ENCODE data around the gene IQSEC3. TPM values are rescaled to one million over a fixed set of nuclear protein-coding genes. Genes with fewer than 3 reads are reported as not detected.

Gene IQSEC3
- total RNA-seq, 1 experiment from 2014 or later = not detected

GRCh38 chr12:21301-22189 lies 45.0 kb upstream of the IQSEC3 start:
- POLR2A ChIA-PET = no interaction called here
- in situ Hi-C loops (cut with HindIII; ENCODE audit: low pct_unique_long_range_greater_than_20kb, low sequenced_read_pairs) = no loop called here
- Histone ChIP-seq H3K4me3 (ENCODE audit: low read depth in 2 of 2, low read length in 2 of 2) (no peak overlapping the region), H3K36me3 (ENCODE audit: control insufficient read depth, insufficient read depth, low read length) (no peaks in the 10 kb centered on the region), H3K9me3 (ENCODE audit: control insufficient read depth, insufficient read depth, low read depth, low read length) (no peaks in the 10 kb centered on the region), H3K4me1 (ENCODE audit: control insufficient read depth, insufficient read depth, low read length) (no peaks in the 10 kb centered on the region), H3K27ac (ENCODE audit: low read length) (no peak overlapping the region), H3K27me3 (ENCODE audit: control insufficient read depth, insufficient read depth, low read length) (no peaks in the 10 kb centered on the region)
- ATAC-seq = no peak
- intact Hi-C loops (cut with micrococcal nuclease; ENCODE audit: unreplicated experiment) = no loop called here
- TF ChIP-seq, protein P1, sequence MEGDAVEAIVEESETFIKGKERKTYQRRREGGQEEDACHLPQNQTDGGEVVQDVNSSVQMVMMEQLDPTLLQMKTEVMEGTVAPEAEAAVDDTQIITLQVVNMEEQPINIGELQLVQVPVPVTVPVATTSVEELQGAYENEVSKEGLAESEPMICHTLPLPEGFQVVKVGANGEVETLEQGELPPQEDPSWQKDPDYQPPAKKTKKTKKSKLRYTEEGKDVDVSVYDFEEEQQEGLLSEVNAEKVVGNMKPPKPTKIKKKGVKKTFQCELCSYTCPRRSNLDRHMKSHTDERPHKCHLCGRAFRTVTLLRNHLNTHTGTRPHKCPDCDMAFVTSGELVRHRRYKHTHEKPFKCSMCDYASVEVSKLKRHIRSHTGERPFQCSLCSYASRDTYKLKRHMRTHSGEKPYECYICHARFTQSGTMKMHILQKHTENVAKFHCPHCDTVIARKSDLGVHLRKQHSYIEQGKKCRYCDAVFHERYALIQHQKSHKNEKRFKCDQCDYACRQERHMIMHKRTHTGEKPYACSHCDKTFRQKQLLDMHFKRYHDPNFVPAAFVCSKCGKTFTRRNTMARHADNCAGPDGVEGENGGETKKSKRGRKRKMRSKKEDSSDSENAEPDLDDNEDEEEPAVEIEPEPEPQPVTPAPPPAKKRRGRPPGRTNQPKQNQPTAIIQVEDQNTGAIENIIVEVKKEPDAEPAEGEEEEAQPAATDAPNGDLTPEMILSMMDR (IDR thresholded peaks at IDR 0.05) = no peak
- TF ChIP-seq TCF7L2 (IDR thresholded peaks at IDR 0.05; ENCODE audit: low read depth, low read length) (no peak), POLR2AphosphoS5 (IDR thresholded peaks at IDR 0.05; ENCODE audit: low read depth, low read length) (no peak), SIN3A (IDR thresholded peaks at IDR 0.05; ENCODE audit: borderline replicate concordance, insufficient read depth, low read depth, low read length) (no peak)
- TF ChIP-seq, protein P2, sequence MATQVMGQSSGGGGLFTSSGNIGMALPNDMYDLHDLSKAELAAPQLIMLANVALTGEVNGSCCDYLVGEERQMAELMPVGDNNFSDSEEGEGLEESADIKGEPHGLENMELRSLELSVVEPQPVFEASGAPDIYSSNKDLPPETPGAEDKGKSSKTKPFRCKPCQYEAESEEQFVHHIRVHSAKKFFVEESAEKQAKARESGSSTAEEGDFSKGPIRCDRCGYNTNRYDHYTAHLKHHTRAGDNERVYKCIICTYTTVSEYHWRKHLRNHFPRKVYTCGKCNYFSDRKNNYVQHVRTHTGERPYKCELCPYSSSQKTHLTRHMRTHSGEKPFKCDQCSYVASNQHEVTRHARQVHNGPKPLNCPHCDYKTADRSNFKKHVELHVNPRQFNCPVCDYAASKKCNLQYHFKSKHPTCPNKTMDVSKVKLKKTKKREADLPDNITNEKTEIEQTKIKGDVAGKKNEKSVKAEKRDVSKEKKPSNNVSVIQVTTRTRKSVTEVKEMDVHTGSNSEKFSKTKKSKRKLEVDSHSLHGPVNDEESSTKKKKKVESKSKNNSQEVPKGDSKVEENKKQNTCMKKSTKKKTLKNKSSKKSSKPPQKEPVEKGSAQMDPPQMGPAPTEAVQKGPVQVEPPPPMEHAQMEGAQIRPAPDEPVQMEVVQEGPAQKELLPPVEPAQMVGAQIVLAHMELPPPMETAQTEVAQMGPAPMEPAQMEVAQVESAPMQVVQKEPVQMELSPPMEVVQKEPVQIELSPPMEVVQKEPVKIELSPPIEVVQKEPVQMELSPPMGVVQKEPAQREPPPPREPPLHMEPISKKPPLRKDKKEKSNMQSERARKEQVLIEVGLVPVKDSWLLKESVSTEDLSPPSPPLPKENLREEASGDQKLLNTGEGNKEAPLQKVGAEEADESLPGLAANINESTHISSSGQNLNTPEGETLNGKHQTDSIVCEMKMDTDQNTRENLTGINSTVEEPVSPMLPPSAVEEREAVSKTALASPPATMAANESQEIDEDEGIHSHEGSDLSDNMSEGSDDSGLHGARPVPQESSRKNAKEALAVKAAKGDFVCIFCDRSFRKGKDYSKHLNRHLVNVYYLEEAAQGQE (IDR thresholded peaks at IDR 0.05; ENCODE audit: insufficient read depth in 1 of 2, low read depth in 2 of 2, low read length in 1 of 2) = no peak
- CTCF ChIA-PET = no interaction called here
- no TSS peak for BruUV-seq (replicated peaks)
- no peak for DNase-seq (ENCODE audit: low read depth, low spot score)

- ChIA-PET POLR2A (no interaction called here), CTCF (no interaction called here)
- Histone ChIP-seq H3K27ac (ENCODE audit: low read length) (no peak overlapping the region), H3K4me1 (ENCODE audit: control insufficient read depth, insufficient read depth, low read length) (no peaks in the 10 kb centered on the region), H3K9me3 (ENCODE audit: control insufficient read depth, insufficient read depth, low read depth, low read length) (no peaks in the 10 kb centered on the region), H3K4me3 (ENCODE audit: low read depth in 2 of 2, low read length in 2 of 2) (no peak overlapping the region), H3K27me3 (ENCODE audit: control insufficient read depth, insufficient read depth, low read length) (no peaks in the 10 kb centered on the region), H3K36me3 (ENCODE audit: control insufficient read depth, insufficient read depth, low read length) (no peaks in the 10 kb centered on the region)
- intact Hi-C loops (cut with micrococcal nuclease; ENCODE audit: unreplicated experiment) (no loop called here), in situ Hi-C loops (cut with HindIII; ENCODE audit: low pct_unique_long_range_greater_than_20kb, low sequenced_read_pairs) (no loop called here)
- DNase-seq (ENCODE audit: low read depth, low spot score) (no peak), ATAC-seq (no peak)
- TF ChIP-seq, protein P1 (IDR thresholded peaks at IDR 0.05) = no peak
- TF ChIP-seq TCF7L2 (IDR thresholded peaks at IDR 0.05; ENCODE audit: low read depth, low read length) (no peak), POLR2AphosphoS5 (IDR thresholded peaks at IDR 0.05; ENCODE audit: low read depth, low read length) (no peak), SIN3A (IDR thresholded peaks at IDR 0.05; ENCODE audit: borderline replicate concordance, insufficient read depth, low read depth, low read length) (no peak)
- TF ChIP-seq, protein P2 (IDR thresholded peaks at IDR 0.05; ENCODE audit: insufficient read depth in 1 of 2, low read depth in 2 of 2, low read length in 1 of 2) = no peak
- BruUV-seq (replicated peaks) = no TSS peak
These were observed 44.4 kb upstream of the IQSEC3 start for GRCh38 chr12:22190-22529.
